ENCODE data around the gene LBR.

Gene LBR

GRCh38 chr1:225371366-225372010 is 56.4 kb downstream of the LBR start:
- Histone ChIP-seq H3K9ac (ENCODE audit: insufficient read length, low read depth) (no peak overlapping the region), H3K36me3 (ENCODE audit: insufficient read depth, insufficient read length, low read length) (no peaks in the 10 kb centered on the region), H3K27me3 (ENCODE audit: insufficient read depth, insufficient read length) (peaks cover 11% of the 10 kb centered on the region), H3K9me3 (ENCODE audit: insufficient read depth, low read length) (no peaks in the 10 kb centered on the region), H3K4me1 (ENCODE audit: insufficient read depth, insufficient read length) (no peaks in the 10 kb centered on the region), H3K4me3 (ENCODE audit: insufficient read length, low read depth) (no peak overlapping the region)
- TF ChIP-seq YY1 (IDR thresholded peaks at IDR 0.05; ENCODE audit: insufficient read depth, insufficient read length) (no peak), ZNF274 (IDR thresholded peaks at IDR 0.05; ENCODE audit: low read depth, low read length) (no peak), SUZ12 (IDR thresholded peaks at IDR 0.05; ENCODE audit: extremely low read depth, insufficient read depth, insufficient read length) (no peak)
- DNase-seq (ENCODE audit: low read depth, low spot score), result no peak

- Histone ChIP-seq H3K4me3 (ENCODE audit: insufficient read length, low read depth) (no peak overlapping the region), H3K9me3 (ENCODE audit: insufficient read depth, low read length) (no peaks in the 10 kb centered on the region), H3K27me3 (ENCODE audit: insufficient read depth, insufficient read length) (peaks cover 27% of the 10 kb centered on the region), H3K9ac (ENCODE audit: insufficient read length, low read depth) (no peak overlapping the region), H3K4me1 (ENCODE audit: insufficient read depth, insufficient read length) (no peaks in the 10 kb centered on the region), H3K36me3 (ENCODE audit: insufficient read depth, insufficient read length, low read length) (no peaks in the 10 kb centered on the region)
- TF ChIP-seq YY1 (IDR thresholded peaks at IDR 0.05; ENCODE audit: insufficient read depth, insufficient read length) (no peak), ZNF274 (IDR thresholded peaks at IDR 0.05; ENCODE audit: low read depth, low read length) (no peak), SUZ12 (IDR thresholded peaks at IDR 0.05; ENCODE audit: extremely low read depth, insufficient read depth, insufficient read length) (no peak)
- DNase-seq (ENCODE audit: low read depth, low spot score), result no peak
Observed at GRCh38 chr1:225368036-225368552, 59.7 kb downstream of the LBR start.

- Histone ChIP-seq H3K9me3 (ENCODE audit: insufficient read depth, low read length) (no peaks in the 10 kb centered on the region), H3K27me3 (ENCODE audit: insufficient read depth, insufficient read length) (peaks cover 27% of the 10 kb centered on the region), H3K36me3 (ENCODE audit: insufficient read depth, insufficient read length, low read length) (no peaks in the 10 kb centered on the region), H3K4me1 (ENCODE audit: insufficient read depth, insufficient read length) (no peaks in the 10 kb centered on the region), H3K9ac (ENCODE audit: insufficient read length, low read depth) (no peak overlapping the region), H3K4me3 (ENCODE audit: insufficient read length, low read depth) (no peak overlapping the region)
- no peak for DNase-seq (ENCODE audit: low read depth, low spot score)
- TF ChIP-seq SUZ12 (IDR thresholded peaks at IDR 0.05; ENCODE audit: extremely low read depth, insufficient read depth, insufficient read length), result no peak
- TF ChIP-seq ZNF274 (IDR thresholded peaks at IDR 0.05; ENCODE audit: low read depth, low read length), result no peak
- TF ChIP-seq YY1 (IDR thresholded peaks at IDR 0.05; ENCODE audit: insufficient read depth, insufficient read length), result no peak
Observed at GRCh38 chr1:225366552-225366951, 61.3 kb downstream of the LBR start.

- H3K4me1 ChIP-seq (ENCODE audit: insufficient read depth, insufficient read length), result no peaks in the 10 kb centered on the region
- H3K9me3 ChIP-seq (ENCODE audit: insufficient read depth, low read length), result no peaks in the 10 kb centered on the region
- DNase-seq (ENCODE audit: low read depth, low spot score), result no peak
- H3K36me3 ChIP-seq (ENCODE audit: insufficient read depth, insufficient read length, low read length), result no peaks in the 10 kb centered on the region
- H3K27me3 ChIP-seq (ENCODE audit: insufficient read depth, insufficient read length), result peaks cover 27% of the 10 kb centered on the region
- H3K9ac ChIP-seq (ENCODE audit: insufficient read length, low read depth), result no peak overlapping the region
- no peak overlapping the region for H3K4me3 ChIP-seq (ENCODE audit: insufficient read length, low read depth)
- TF ChIP-seq SUZ12 (IDR thresholded peaks at IDR 0.05; ENCODE audit: extremely low read depth, insufficient read depth, insufficient read length) (no peak), ZNF274 (IDR thresholded peaks at IDR 0.05; ENCODE audit: low read depth, low read length) (no peak), YY1 (IDR thresholded peaks at IDR 0.05; ENCODE audit: insufficient read depth, insufficient read length) (no peak)
Observed at GRCh38 chr1:225366018-225366417, 61.8 kb downstream of the LBR start.

- H3K36me3 ChIP-seq (ENCODE audit: insufficient read depth, insufficient read length, low read length), result no peaks in the 10 kb centered on the region
- peaks cover 27% of the 10 kb centered on the region for H3K27me3 ChIP-seq (ENCODE audit: insufficient read depth, insufficient read length)
- H3K9me3 ChIP-seq (ENCODE audit: insufficient read depth, low read length), result no peaks in the 10 kb centered on the region
- no peak for TF ChIP-seq ZNF274 (IDR thresholded peaks at IDR 0.05; ENCODE audit: low read depth, low read length)
- no peak for TF ChIP-seq SUZ12 (IDR thresholded peaks at IDR 0.05; ENCODE audit: extremely low read depth, insufficient read depth, insufficient read length)
- TF ChIP-seq YY1 (IDR thresholded peaks at IDR 0.05; ENCODE audit: insufficient read depth, insufficient read length), result no peak
- H3K4me3 ChIP-seq (ENCODE audit: insufficient read length, low read depth), result no peak overlapping the region
- no peaks in the 10 kb centered on the region for H3K4me1 ChIP-seq (ENCODE audit: insufficient read depth, insufficient read length)
- no peak for DNase-seq (ENCODE audit: low read depth, low spot score)
- H3K9ac ChIP-seq (ENCODE audit: insufficient read length, low read depth), result no peak overlapping the region
Observed at GRCh38 chr1:225364439-225364838, 63.4 kb downstream of the LBR start.

- Histone ChIP-seq H3K9ac (ENCODE audit: insufficient read length, low read depth) (no peak overlapping the region), H3K27me3 (ENCODE audit: insufficient read depth, insufficient read length) (peaks cover 18% of the 10 kb centered on the region), H3K4me3 (ENCODE audit: insufficient read length, low read depth) (no peak overlapping the region), H3K4me1 (ENCODE audit: insufficient read depth, insufficient read length) (no peaks in the 10 kb centered on the region), H3K9me3 (ENCODE audit: insufficient read depth, low read length) (no peaks in the 10 kb centered on the region), H3K36me3 (ENCODE audit: insufficient read depth, insufficient read length, low read length) (no peaks in the 10 kb centered on the region)
- DNase-seq (ENCODE audit: low read depth, low spot score), result no peak
- TF ChIP-seq YY1 (IDR thresholded peaks at IDR 0.05; ENCODE audit: insufficient read depth, insufficient read length), result no peak
- no peak for TF ChIP-seq SUZ12 (IDR thresholded peaks at IDR 0.05; ENCODE audit: extremely low read depth, insufficient read depth, insufficient read length)
- no peak for TF ChIP-seq ZNF274 (IDR thresholded peaks at IDR 0.05; ENCODE audit: low read depth, low read length)
Observed at GRCh38 chr1:225362805-225363204, 65.0 kb downstream of the LBR start.

- DNase-seq (ENCODE audit: low read depth, low spot score), result no peak
- Histone ChIP-seq H3K4me1 (ENCODE audit: insufficient read depth, insufficient read length) (no peaks in the 10 kb centered on the region), H3K27me3 (ENCODE audit: insufficient read depth, insufficient read length) (peaks cover 15% of the 10 kb centered on the region), H3K36me3 (ENCODE audit: insufficient read depth, insufficient read length, low read length) (no peaks in the 10 kb centered on the region), H3K9me3 (ENCODE audit: insufficient read depth, low read length) (no peaks in the 10 kb centered on the region), H3K9ac (ENCODE audit: insufficient read length, low read depth) (no peak overlapping the region), H3K4me3 (ENCODE audit: insufficient read length, low read depth) (no peak overlapping the region)
- no peak for TF ChIP-seq ZNF274 (IDR thresholded peaks at IDR 0.05; ENCODE audit: low read depth, low read length)
- no peak for TF ChIP-seq YY1 (IDR thresholded peaks at IDR 0.05; ENCODE audit: insufficient read depth, insufficient read length)
- no peak for TF ChIP-seq SUZ12 (IDR thresholded peaks at IDR 0.05; ENCODE audit: extremely low read depth, insufficient read depth, insufficient read length)
Observed at GRCh38 chr1:225361176-225361575, 66.7 kb downstream of the LBR start.

Data from NT2/D1 (cell line).